Measurements from ENCODE around the gene PLA2G2C.
A peak's percentile ranks its signal among the peaks of the same experiment; 100 is the strongest.
"Not testable (repeated sequence)": the region's sequence is repeated elsewhere in the genome, so short reads cannot be mapped to it uniquely, and the experiment has no call there.

PLA2G2C gene

GRCh38 chr1:20151906-20152598, 34.3 kb downstream of the PLA2G2C start:
- peak; percentile 80 for DNase-seq

- no peak for DNase-seq
Measured at GRCh38 chr1:20150969-20151368, 35.3 kb downstream of the PLA2G2C start.

- no peak for DNase-seq
Measured at GRCh38 chr1:20150326-20150705, 36.0 kb downstream of the PLA2G2C start.

- no peak for DNase-seq
Measured at GRCh38 chr1:20149601-20150325, 36.6 kb downstream of the PLA2G2C start.

- no peak for DNase-seq
Measured at GRCh38 chr1:20148571-20149500, 37.5 kb downstream of the PLA2G2C start.

GRCh38 chr1:20147846-20148570, 38.3 kb downstream of the PLA2G2C start:
- DNase-seq, result no peak

GRCh38 chr1:20143734-20144565, 42.4 kb downstream of the PLA2G2C start:
- DNase-seq, result no peak

- no peak for DNase-seq
Measured at GRCh38 chr1:20143318-20143717, 43.0 kb downstream of the PLA2G2C start.

GRCh38 chr1:20142001-20142710, 44.2 kb downstream of the PLA2G2C start:
- no peak for DNase-seq

- no peak for DNase-seq
Measured at GRCh38 chr1:20141466-20141865, 44.9 kb downstream of the PLA2G2C start.

GRCh38 chr1:20141001-20141400, 45.3 kb downstream of the PLA2G2C start:
- no peak for DNase-seq

GRCh38 chr1:20139776-20140612, 46.3 kb downstream of the PLA2G2C start:
- no peak for DNase-seq

GRCh38 chr1:20138961-20139550, 47.3 kb downstream of the PLA2G2C start, which contains the start of gene PLA2G2F:
TSS of gene PLA2G2F (plus strand) at chr1:20139323. CDS start at chr1:20139428, 105 bp downstream.
- no peak for DNase-seq

GRCh38 chr1:20138346-20138745, 48.0 kb downstream of the PLA2G2C start:
- no peak for DNase-seq

GRCh38 chr1:20137604-20138003, 48.7 kb downstream of the PLA2G2C start:
- no peak for DNase-seq

GRCh38 chr1:20137055-20137454, 49.3 kb downstream of the PLA2G2C start:
- DNase-seq, result no peak

GRCh38 chr1:20136249-20136648, 50.1 kb downstream of the PLA2G2C start:
- DNase-seq, result no peak

- no peak for DNase-seq
Measured at GRCh38 chr1:20134995-20135394, 51.3 kb downstream of the PLA2G2C start.

- not testable (repeated sequence) for DNase-seq
Measured at GRCh38 chr1:20130518-20130917, 55.8 kb downstream of the PLA2G2C start.

Measured in activated T-cell treated with anti-CD3 and anti-CD28 coated beads for 4 hours (primary cell).